ENCODE measurements around the gene OIT3. TPM values are rescaled to one million over a fixed set of nuclear protein-coding genes. Genes with fewer than 3 reads are reported as not detected.

The OIT3 gene
- total RNA-seq, 2 experiments from 2014 or later, result not detected

GRCh38 chr10:72889391-72889831, 4.1 kb upstream of the OIT3 start:
- DNase-seq (ENCODE audit: low spot score), result no peak
- H3K27ac ChIP-seq (ENCODE audit: low read depth, low read length, poor library complexity, severe bottlenecking), result no peak overlapping the region
- no peak overlapping the region for H3K4me3 ChIP-seq (ENCODE audit: low read depth, low read length, poor library complexity, severe bottlenecking)
- no peaks in the 10 kb centered on the region for H3K9me2 ChIP-seq (ENCODE audit: insufficient read depth, low read length)
- H3K79me2 ChIP-seq (ENCODE audit: insufficient read depth, low read depth, low read length), result no peaks in the 10 kb centered on the region
- intact Hi-C loops (cut with micrococcal nuclease; ENCODE audit: unreplicated experiment), result no loop called here
- BruUV-seq (replicated peaks), result no TSS peak
- no peak for TF ChIP-seq EZH2phosphoT487 (IDR thresholded peaks at IDR 0.05; ENCODE audit: borderline replicate concordance, low read depth, low read length)
- no peaks in the 10 kb centered on the region for H3K9me3 ChIP-seq (ENCODE audit: low read length)
- H3K4me2 ChIP-seq (ENCODE audit: low read length), result no peak overlapping the region
- no peak overlapping the region for H2AFZ ChIP-seq (ENCODE audit: low read length)
- CTCF ChIA-PET (ENCODE audit: unreplicated experiment), result no interaction called here
- H3K36me3 ChIP-seq (ENCODE audit: insufficient read depth, low read length), result no peaks in the 10 kb centered on the region
- no peaks in the 10 kb centered on the region for H3K4me1 ChIP-seq (ENCODE audit: insufficient read depth, low read length, poor library complexity, severe bottlenecking)
- POLR2A ChIA-PET, result no interaction called here
- H4K20me1 ChIP-seq (ENCODE audit: insufficient read depth, low read length), result no peaks in the 10 kb centered on the region

GRCh38 chr10:72890086-72890485, 3.5 kb upstream of the OIT3 start:
- no TSS peak for BruUV-seq (replicated peaks)
- DNase-seq (ENCODE audit: low spot score), result no peak
- Histone ChIP-seq H3K79me2 (ENCODE audit: insufficient read depth, low read depth, low read length) (no peaks in the 10 kb centered on the region), H3K4me2 (ENCODE audit: low read length) (no peak overlapping the region), H3K27ac (ENCODE audit: low read depth, low read length, poor library complexity, severe bottlenecking) (no peak overlapping the region), H3K9me3 (ENCODE audit: low read length) (no peaks in the 10 kb centered on the region), H3K4me3 (ENCODE audit: low read depth, low read length, poor library complexity, severe bottlenecking) (no peak overlapping the region), H4K20me1 (ENCODE audit: insufficient read depth, low read length) (no peaks in the 10 kb centered on the region), H2AFZ (ENCODE audit: low read length) (no peak overlapping the region), H3K36me3 (ENCODE audit: insufficient read depth, low read length) (no peaks in the 10 kb centered on the region), H3K4me1 (ENCODE audit: insufficient read depth, low read length, poor library complexity, severe bottlenecking) (no peaks in the 10 kb centered on the region), H3K9me2 (ENCODE audit: insufficient read depth, low read length) (no peaks in the 10 kb centered on the region)
- CTCF ChIA-PET (ENCODE audit: unreplicated experiment), result no interaction called here
- no peak for TF ChIP-seq CTCF (conservative IDR thresholded peaks at IDR 0.05; ENCODE audit: low read length)
- TF ChIP-seq EZH2phosphoT487 (IDR thresholded peaks at IDR 0.05; ENCODE audit: borderline replicate concordance, low read depth, low read length), result no peak
- intact Hi-C loops (cut with micrococcal nuclease; ENCODE audit: unreplicated experiment), result no loop called here
- POLR2A ChIA-PET, result interaction anchor here (0.7 kb wide), 1 partner anchor 33 kb away, joined by 3 read pairs; no protein-coding TSS in a partner anchor

GRCh38 chr10:72895236-72895850, 1.8 kb downstream of the OIT3 start:
- Histone ChIP-seq H3K4me3 (ENCODE audit: low read depth, low read length, poor library complexity, severe bottlenecking) (no peak overlapping the region), H3K4me2 (ENCODE audit: low read length) (no peak overlapping the region), H3K27ac (ENCODE audit: low read depth, low read length, poor library complexity, severe bottlenecking) (no peak overlapping the region), H3K4me1 (ENCODE audit: insufficient read depth, low read length, poor library complexity, severe bottlenecking) (no peaks in the 10 kb centered on the region), H3K9me3 (ENCODE audit: low read length) (no peaks in the 10 kb centered on the region), H3K36me3 (ENCODE audit: insufficient read depth, low read length) (no peaks in the 10 kb centered on the region), H4K20me1 (ENCODE audit: insufficient read depth, low read length) (no peaks in the 10 kb centered on the region), H3K79me2 (ENCODE audit: insufficient read depth, low read depth, low read length) (no peaks in the 10 kb centered on the region), H3K9me2 (ENCODE audit: insufficient read depth, low read length) (no peaks in the 10 kb centered on the region), H2AFZ (ENCODE audit: low read length) (no peak overlapping the region)
- ChIA-PET CTCF (ENCODE audit: unreplicated experiment) (no interaction called here), POLR2A (no interaction called here)
- DNase-seq (ENCODE audit: low spot score), result no peak
- intact Hi-C loops (cut with micrococcal nuclease; ENCODE audit: unreplicated experiment), result no loop called here
- no peak for TF ChIP-seq EZH2phosphoT487 (IDR thresholded peaks at IDR 0.05; ENCODE audit: borderline replicate concordance, low read depth, low read length)
- no peak for TF ChIP-seq CTCF (conservative IDR thresholded peaks at IDR 0.05; ENCODE audit: low read length)
- BruUV-seq (replicated peaks), result no TSS peak
